GM10266 (cell line): ENCODE measurements around the gene MESP2.

ENCODE experiments used
- DNase-seq: peaks from one replicate; pipeline ENCODE4 v3.0.0; 2012; ENCODE audit errors: extremely low spot score
- TF ChIP-seq, protein P1 (sequence below): IDR thresholded peaks from 2 replicates; pipeline ENCODE4 v1.5.1; 2012; ENCODE audit warnings: mild to moderate bottlenecking, low read depth; ENCODE audit not compliant: control insufficient read depth, insufficient read depth; ENCODE audit errors: missing control alignments

The MESP2 gene

DNA sequence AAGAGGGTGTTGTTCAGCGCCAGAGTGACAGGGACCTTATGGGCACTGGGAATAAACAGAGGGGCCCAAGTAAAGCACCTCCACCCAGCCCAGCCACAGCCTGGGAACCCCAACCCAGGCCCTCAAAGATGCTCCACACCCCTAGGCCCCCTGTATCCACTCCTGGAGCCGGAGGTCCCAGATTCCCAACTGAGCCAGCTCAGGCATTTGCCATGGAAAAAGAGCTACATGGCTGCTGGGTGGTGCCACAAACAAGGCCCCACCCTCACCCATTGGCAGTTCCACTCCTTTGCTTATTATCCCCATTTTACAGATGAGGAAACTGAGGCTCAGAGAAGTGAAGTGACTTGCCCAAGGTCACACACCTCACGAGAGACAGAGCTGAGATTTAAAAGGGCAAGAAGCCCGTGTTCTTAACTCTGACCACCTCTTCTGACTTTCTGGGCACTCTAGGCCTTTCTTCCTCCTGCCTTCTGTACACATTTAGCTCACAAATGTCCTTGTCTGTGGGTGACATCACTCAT, 21.6 kb downstream of the MESP2 start:
- TF ChIP-seq, protein P1, sequence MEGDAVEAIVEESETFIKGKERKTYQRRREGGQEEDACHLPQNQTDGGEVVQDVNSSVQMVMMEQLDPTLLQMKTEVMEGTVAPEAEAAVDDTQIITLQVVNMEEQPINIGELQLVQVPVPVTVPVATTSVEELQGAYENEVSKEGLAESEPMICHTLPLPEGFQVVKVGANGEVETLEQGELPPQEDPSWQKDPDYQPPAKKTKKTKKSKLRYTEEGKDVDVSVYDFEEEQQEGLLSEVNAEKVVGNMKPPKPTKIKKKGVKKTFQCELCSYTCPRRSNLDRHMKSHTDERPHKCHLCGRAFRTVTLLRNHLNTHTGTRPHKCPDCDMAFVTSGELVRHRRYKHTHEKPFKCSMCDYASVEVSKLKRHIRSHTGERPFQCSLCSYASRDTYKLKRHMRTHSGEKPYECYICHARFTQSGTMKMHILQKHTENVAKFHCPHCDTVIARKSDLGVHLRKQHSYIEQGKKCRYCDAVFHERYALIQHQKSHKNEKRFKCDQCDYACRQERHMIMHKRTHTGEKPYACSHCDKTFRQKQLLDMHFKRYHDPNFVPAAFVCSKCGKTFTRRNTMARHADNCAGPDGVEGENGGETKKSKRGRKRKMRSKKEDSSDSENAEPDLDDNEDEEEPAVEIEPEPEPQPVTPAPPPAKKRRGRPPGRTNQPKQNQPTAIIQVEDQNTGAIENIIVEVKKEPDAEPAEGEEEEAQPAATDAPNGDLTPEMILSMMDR, result no peak
- no peak for DNase-seq

DNA sequence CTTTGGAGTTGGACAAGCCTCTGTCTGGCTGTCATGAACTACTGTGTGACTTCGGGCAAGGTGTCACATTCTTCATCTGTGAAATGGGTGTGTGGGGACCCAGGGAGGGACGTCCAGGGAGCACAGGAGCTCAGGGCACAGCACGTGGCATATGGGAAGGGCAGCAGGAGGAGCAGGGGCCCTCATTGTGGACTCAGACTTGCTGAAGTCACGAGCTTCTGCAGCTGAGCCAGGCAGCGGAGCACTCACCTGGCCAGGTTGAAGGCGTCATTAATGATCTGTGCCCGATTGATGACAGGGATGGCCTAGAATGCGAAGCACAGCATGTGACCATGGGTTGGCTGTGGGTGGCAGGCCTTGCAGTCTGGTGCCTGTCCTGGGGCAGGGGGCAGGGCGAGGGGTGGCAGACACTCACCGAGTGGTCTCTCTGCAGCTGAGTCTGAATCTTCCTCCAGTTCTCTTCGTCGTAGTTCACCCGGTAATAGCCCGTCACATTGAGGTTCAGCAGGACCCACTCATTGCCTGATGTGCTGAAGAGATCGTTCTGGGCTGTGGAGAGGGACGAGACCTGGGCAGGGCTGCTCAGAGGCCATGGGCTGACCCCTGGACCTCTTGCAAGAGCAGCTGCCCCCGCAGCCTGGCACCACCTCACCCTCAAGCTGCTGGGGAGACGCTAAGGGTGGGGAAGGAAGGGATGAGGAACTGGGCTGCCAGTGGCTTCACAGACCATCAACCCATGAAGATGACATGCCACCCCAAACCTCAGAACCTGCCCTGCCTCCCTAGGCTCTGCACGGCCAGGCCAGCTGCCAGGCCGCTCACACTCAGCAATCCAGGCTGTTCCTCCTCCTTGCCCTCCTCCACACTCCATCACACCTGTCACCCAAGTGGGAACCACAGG, 23.1 kb downstream of the MESP2 start:
- DNase-seq, result no peak
- TF ChIP-seq, protein P1, result no peak

DNA sequence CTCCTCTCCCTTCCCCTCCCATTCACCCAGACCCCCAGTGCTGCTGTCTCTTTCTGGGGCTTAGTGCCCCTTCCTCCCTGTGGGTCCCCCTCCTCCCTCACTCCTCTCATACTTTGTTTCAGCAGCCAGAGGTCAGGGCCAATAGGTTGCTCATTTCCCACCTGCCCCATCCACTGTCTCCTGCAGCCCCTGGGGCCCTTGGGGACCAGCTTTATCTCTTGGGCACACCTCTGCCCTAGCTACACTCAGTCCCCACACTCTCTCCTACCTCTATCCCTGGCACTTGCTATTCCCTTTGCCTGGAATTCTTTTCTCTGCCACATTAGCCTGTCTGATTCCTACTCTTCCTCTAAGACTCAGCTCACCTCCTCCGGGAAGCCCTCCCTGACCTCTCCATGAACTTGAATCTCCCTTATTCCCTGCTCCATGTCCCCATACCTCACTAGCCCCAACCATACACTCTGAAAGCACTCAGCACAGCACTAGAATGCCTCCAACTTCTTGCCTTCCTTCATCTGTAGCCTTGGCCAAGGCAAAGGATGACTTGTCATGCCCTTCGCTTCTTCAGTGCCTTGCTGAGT, 23.9 kb downstream of the MESP2 start:
- TF ChIP-seq, protein P1, result no peak
- DNase-seq, result no peak

DNA sequence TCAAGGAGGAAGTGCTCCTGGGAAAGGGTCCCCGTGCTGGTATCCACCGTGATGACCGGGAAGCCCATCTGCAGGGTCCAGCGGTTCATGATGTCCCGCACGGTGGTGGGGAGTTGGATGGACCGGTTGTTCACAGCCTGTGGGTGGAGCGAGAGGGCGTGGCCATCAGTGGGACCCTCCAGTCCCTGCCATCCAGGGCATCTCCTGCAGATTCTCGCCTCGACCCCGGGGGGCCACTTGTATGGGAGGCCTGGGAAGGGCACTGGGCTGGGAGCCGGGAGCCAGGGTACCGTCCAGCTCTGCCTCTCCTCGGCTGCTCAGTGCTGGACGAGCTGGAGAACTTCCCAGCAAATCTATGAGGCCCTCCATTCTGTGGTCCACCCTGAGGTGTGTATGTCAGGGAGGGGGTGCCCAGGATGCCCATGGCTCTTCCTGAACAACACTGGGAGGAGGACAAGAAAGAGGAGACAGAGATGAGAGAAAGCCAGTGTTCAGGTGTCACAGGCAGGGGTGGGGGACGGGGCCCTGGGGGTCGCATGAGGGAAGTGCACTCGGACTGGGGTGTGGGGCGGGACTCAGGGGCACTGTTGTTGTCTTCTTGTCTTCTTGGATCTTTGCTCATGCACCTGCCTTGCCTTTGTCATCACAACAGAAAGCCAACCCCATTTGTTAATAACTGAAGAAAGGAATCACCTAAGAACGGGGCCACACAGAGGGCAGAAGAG, 25.5 kb downstream of the MESP2 start:
- TF ChIP-seq, protein P1, result no peak

DNA sequence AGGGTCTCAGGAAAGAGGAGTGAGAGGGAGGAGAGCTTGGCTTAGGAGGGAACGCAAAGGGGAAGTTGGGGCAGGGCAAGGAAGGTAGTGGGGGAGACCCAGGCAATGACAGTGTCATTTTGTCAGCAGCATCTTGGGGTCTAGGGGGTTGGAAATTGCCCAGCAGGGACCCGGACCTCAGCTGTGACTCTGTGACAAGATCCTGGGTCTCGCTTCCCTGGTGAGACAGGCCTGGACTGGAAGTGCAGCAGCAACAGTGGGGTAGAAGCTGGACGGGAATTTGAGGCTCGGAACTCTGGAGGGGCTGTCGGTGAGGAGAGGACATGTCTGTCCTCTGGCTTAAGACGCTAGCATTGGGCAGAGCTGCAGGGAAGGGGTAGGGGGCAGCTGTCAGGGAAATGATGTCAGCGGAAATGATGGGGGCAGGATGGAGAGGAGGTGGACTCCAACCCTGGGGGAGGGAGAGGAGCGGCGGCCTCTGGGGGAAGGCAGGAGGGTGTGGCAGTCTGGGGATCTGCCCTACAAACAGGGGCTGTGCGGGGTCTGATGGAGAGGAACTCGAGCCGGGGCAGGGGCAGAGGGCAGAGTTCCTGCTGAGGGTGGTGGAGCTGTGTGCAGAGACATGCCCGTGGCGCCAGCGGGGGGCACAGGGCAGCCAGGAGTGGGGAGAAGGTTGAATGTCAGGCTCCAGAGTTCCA, 26.2 kb downstream of the MESP2 start:
- TF ChIP-seq, protein P1, result no peak
- no peak for DNase-seq

More for the DNA sequence above, 25.5 kb downstream of the MESP2 start:
- DNase-seq, result no peak

DNA sequence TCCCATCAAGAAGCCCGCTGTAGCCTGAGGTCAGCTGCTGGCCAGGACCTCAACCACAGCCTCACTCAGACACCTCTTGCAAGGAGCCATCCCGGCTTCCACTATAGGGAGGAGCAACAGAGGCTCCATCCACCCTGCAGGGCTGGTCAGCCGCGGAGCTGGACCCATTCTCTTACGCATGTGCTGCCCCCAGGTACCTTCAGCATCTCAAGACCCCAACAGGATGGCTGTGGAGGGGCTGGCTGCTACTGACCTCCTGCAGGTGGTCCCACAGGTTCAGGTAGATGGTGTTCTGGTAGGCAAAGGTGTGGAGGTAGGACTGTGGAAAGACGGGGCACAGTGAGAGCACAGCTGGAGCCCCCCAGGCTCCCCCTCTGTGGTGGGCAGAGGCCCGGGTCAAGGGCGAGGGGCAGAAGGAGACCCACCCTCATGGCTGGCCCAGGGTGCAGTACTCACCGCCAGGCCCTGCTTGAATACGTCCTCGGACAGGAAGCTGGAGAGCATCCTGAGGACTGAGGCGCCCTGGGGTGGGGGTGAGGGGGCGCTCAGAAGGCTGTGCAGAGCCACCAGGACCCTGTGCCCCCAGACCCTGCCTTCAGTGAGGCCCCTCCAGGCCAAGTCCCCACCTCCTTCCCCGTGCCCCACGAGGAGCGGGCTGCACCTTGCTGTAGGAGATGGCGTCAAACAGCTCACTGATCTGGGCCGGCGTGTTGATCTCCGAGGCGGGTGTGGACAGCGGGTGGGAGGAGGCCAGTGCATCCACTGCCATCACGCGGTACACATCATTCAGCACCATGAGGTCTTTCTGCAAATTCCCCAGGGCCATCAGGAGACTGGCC, 27.1 kb downstream of the MESP2 start:
- DNase-seq, result no peak
- TF ChIP-seq, protein P1, result no peak
